Measurements from ENCODE around the gene PECR.

Gene PECR

DNA sequence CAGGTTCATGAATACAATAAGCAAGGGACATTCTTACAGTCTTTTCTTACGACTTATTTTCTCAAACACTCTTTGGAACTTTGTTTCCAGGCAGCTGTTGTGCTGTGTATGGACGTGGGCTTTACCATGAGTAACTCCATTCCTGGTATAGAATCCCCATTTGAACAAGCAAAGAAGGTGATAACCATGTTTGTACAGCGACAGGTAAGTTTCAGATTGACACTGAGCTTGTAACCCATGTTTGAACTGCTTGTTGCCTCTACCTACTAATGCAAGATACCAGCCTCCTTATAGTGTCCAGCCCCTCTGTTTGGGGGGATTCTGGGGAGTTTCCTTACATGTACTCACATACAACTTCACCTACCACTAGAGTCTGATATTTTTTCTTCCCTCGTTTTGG, 31.3 kb upstream of the PECR start:
- H3K4me3 ChIP-seq (ENCODE audit: low read depth, low read length) = no peak overlapping the region
- TF ChIP-seq, protein P1, sequence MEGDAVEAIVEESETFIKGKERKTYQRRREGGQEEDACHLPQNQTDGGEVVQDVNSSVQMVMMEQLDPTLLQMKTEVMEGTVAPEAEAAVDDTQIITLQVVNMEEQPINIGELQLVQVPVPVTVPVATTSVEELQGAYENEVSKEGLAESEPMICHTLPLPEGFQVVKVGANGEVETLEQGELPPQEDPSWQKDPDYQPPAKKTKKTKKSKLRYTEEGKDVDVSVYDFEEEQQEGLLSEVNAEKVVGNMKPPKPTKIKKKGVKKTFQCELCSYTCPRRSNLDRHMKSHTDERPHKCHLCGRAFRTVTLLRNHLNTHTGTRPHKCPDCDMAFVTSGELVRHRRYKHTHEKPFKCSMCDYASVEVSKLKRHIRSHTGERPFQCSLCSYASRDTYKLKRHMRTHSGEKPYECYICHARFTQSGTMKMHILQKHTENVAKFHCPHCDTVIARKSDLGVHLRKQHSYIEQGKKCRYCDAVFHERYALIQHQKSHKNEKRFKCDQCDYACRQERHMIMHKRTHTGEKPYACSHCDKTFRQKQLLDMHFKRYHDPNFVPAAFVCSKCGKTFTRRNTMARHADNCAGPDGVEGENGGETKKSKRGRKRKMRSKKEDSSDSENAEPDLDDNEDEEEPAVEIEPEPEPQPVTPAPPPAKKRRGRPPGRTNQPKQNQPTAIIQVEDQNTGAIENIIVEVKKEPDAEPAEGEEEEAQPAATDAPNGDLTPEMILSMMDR (IDR thresholded peaks at IDR 0.05; ENCODE audit: low read depth, low read length, missing control alignments) = no peak

DNA sequence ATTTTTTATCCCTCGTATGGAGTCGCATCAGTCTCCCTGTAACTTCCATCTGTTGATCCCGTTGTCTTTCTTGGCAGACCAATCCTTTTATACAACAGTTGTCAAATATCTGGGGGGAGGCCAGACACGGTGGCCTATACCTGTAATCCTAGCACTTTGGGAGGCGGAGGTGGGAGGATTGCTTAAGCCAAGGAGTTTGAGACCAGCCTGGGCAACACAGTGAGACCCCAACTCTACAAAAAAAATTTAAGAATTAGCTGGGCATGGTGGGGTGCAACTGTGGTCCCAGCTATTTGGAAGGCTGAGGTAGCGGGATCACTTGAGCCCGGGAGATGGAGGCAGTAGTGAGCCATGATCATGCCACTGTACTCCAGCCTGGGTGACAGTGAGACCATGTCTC, 29.5 kb upstream of the PECR start:
- no peak for DNase-seq (ENCODE audit: low read depth)
- TF ChIP-seq, protein P1 (IDR thresholded peaks at IDR 0.05; ENCODE audit: low read depth, low read length, missing control alignments) = no peak
- H3K4me3 ChIP-seq (ENCODE audit: low read depth, low read length) = peak overlapping the region; percentile 13; the same call in 1 of the 2 replicates

More for the DNA sequence above, 31.3 kb upstream of the PECR start:
- no peak for DNase-seq (ENCODE audit: low read depth)

DNA sequence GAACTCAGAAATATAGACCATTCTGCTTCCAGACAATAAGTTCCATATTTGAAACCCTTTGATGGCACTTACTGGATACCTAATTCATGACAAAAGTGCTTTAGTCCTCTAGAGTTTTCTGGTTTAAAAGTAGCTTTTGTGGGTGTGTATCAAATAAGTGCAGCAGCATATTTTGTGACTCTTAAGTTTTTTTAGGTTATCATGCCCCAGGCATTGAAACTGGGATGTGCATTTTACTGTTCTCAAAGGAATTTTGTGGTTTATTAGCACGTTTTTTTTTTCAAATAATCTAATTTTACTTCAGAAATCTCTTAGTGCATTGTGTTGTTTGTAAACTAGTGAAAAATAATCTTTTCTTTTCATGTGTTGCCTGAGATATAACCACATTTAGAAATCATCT, 29.0 kb upstream of the PECR start:
- TF ChIP-seq, protein P1 (IDR thresholded peaks at IDR 0.05; ENCODE audit: low read depth, low read length, missing control alignments) = no peak
- H3K4me3 ChIP-seq (ENCODE audit: low read depth, low read length) = peak overlapping the region; percentile 64
- no peak for DNase-seq (ENCODE audit: low read depth)

DNA sequence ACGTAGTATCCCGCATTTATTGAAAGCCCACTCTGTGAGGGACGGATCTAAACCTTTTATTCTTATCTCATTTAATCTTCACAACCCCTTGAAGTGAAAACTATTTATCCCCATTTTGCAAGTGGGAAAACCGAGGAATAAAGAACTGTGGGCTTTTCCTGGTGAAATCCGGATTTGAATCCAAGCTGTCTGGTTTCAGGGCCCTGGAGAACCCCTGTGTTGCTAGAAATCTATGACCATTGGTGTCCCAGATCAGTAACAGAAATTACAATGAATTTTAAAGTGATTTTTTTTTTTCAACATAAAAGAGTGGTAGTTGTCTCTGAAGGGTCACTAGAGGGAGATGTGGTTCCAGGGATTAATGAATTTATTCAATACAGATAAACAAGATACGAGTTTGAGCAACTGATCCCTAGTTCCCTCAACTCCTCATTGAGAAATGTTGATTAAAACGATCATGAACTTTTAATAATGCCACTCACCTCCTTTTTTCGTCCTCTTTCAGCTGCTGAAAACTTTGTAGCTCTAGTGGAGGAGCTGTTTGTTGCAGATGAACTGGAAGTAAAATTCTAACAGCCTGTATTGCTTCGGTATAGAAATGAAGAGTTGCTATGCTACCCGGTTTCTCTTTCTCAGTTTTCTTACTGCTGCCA, 28.5 kb upstream of the PECR start:
- H3K4me3 ChIP-seq (ENCODE audit: low read depth, low read length) = peak overlapping the region; percentile 64
- DNase-seq (ENCODE audit: low read depth) = no peak
- TF ChIP-seq, protein P1 (IDR thresholded peaks at IDR 0.05; ENCODE audit: low read depth, low read length, missing control alignments) = peak; percentile 50

DNA sequence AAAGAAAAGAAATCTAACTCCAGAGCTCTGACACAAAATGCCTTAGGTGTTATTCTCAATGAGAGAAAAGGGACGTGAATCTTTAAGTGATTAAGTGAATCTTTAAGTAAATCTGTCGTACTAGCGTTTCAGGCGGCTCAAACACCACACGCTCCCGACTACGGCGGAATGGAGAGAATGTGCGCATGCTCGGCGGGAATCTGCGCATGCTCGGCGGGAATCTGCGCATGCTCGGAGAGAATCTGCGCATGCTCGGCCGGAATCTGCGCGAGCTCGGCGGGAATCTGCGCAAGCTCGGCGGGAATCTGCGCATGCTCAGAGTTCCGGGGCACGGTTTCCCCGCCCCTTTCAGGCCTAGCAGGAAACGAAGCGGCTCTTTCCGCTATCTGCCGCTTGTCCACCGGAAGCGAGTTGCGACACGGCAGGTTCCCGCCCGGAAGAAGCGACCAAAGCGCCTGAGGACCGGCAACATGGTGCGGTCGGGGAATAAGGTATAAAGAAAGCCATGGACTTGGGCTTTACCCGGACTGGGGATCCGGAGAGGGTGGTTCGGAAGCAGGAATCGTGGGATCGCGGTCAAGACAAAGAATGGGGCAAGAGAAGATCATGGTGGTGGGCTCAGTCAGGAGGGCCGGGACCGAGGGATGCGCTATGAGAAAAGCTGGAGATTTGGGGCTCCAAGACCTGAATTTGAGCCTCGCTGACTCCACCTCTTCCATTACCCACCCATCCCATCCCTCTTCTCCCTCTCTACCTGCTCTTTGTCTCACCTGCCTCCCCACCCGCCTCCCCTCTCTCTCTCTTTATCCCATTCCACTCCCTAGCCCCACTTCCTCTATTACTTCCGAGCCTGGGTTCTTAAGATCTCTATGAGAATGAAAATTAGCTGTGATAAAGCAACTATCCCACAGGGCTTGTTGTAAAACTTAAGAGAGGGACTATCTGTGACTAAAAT, 27.6 kb upstream of the PECR start, which contains the start of gene XRCC5:
XRCC5 (plus strand) TSS at position 382 of the 955 bp plus-strand sequence; CDS start at position 471, 89 bp downstream.
- DNase-seq (ENCODE audit: low read depth) = peak; percentile 90
- peak within 1 kb of the TSS; percentile 64 for H3K4me3 ChIP-seq (ENCODE audit: low read depth, low read length)
- TF ChIP-seq, protein P1 (IDR thresholded peaks at IDR 0.05; ENCODE audit: low read depth, low read length, missing control alignments) = no peak

DNA sequence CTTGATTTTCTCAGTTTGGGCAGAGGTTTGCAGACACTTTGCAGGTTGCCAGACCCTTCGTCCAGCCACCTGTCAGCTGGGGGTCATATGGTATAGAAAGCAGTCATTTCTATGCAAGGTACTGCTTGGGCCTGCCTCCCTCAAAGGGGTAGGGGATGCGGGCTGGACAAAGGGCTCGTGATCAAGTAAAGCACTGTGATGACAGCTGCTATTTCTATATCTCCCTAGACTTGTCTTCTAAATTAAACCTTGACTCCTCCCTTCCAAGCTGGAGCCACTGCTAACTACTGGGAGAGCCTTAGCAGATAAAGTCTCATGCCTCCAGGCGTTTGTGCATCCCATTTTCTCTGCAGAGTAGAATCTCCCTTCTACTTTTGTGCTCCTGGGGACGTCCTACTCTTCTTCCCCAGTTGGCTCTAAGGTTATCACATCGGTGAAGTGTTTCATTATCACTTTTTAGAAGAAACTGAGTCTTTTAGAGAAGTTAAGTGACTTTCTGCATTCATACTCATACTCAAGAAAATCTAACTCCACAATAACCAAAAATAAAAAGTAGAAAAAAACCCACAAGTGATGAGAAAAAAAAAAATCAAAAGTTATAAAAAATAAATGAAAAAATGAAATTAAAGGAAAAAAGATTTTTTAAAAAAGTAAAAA, 26.8 kb upstream of the PECR start:
- TF ChIP-seq, protein P1 (IDR thresholded peaks at IDR 0.05; ENCODE audit: low read depth, low read length, missing control alignments) = no peak
- DNase-seq (ENCODE audit: low read depth) = no peak
- peak overlapping the region; percentile 64 for H3K4me3 ChIP-seq (ENCODE audit: low read depth, low read length)
